GM13977 (cell line): ENCODE measurements around the gene FAM151B.
"Not testable (repeated sequence)": the region's sequence is repeated elsewhere in the genome, so short reads cannot be mapped to it uniquely, and the experiment has no call there.

Experiments
- DNase-seq: peaks from one replicate; pipeline ENCODE4 v3.0.0; 2012; ENCODE audit warnings: low spot score
- in situ Hi-C: fragments of 300-500 bp; cut with MboI; formaldehyde crosslinking; loops from one replicate; pipeline ENCODE4 v1.12.0; 2022; ENCODE audit warnings: low sequenced_read_pairs, low pct_unique_long_range_greater_than_20kb, mixed read lengths, inconsistent platforms; ENCODE audit not compliant: unreplicated experiment
- TF ChIP-seq, protein P1 (sequence below): IDR thresholded peaks from 2 replicates; pipeline ENCODE4 v1.5.1; 2012; ENCODE audit warnings: mild to moderate bottlenecking, control low read depth; ENCODE audit not compliant: insufficient read depth; ENCODE audit errors: extremely low read depth, missing control alignments

FAM151B gene

DNA sequence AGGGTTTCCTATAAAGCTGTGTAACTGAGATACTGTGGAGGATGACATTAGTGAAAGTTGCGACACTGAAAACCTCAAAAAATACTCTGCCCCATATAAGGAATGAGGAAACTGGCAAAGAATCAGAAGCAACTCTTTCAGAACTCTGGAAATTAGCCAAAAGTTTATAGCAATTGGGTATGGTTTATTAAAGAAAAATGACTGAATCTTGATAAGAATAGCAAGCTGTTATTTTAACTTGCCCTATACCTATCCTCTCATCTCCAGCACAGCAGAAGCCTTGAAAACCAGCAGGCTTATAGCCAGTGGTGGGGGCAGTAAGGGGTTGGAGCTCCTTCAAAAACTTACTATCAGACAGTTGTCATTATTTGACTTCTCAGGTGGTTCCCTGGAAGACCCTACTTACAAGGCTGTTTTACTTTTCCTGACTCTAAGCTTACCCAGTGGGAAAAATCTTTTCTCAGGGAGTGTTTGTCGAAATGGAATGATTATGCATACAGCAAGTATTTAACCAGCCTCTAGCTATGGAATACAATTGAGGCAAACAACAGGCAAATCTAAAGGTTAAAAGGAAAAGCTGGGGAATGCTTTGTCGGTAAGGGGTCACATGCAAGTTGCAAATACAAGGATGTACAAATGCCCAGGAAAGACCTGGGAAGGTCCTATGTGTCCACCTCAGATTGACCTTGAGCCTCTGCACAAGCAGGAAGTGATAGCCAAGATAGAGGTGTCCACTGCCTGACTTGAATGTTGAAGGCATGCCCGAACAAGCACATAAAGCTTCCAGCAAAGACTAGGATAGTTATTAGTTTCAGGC, 21.0 kb upstream of the FAM151B start:
- in situ Hi-C loops = no loop called here
- DNase-seq = no peak
- TF ChIP-seq, protein P1, sequence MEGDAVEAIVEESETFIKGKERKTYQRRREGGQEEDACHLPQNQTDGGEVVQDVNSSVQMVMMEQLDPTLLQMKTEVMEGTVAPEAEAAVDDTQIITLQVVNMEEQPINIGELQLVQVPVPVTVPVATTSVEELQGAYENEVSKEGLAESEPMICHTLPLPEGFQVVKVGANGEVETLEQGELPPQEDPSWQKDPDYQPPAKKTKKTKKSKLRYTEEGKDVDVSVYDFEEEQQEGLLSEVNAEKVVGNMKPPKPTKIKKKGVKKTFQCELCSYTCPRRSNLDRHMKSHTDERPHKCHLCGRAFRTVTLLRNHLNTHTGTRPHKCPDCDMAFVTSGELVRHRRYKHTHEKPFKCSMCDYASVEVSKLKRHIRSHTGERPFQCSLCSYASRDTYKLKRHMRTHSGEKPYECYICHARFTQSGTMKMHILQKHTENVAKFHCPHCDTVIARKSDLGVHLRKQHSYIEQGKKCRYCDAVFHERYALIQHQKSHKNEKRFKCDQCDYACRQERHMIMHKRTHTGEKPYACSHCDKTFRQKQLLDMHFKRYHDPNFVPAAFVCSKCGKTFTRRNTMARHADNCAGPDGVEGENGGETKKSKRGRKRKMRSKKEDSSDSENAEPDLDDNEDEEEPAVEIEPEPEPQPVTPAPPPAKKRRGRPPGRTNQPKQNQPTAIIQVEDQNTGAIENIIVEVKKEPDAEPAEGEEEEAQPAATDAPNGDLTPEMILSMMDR = no peak

DNA sequence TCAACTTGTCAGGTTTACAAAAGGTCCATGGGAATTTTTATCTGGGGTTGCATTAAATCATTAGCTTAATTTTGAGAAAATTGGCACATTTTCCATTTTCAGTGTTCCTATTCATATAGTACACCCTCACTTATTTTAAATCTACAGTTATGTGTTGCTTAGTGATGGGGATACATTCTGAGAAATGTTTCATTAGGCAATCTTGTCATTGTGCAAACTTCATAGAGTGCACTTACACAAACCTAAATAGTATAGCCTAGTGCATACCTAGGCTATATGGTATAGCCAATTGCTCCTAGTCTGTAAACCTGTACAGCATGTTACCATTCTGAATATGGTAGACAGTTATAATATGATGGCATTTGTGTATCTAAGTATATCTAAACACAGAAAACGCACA, 19.8 kb upstream of the FAM151B start:
- TF ChIP-seq, protein P1 = no peak
- in situ Hi-C loops = no loop called here

DNA sequence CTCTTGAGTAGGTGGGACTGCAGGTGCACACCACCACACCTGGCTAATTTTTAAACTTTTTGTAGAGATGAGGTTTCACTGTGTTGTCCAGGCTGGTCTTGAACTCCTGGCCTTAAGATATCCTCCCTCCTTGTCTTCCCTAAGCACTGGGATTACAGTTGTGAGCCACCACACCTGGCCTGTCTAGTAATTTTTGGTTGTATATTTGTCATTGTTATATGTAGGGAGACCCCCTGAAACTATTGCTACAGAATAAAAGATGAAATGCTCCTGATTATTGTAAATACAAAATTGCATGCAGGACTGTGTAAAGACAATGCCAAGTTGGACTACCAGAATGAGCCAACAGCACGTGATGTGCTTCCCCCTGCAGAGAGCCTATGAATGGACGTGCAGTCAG, 17.3 kb upstream of the FAM151B start:
- in situ Hi-C loops, DNase-seq: not testable (repeated sequence)

More for the DNA sequence above, 19.8 kb upstream of the FAM151B start:
- DNase-seq = no peak

DNA sequence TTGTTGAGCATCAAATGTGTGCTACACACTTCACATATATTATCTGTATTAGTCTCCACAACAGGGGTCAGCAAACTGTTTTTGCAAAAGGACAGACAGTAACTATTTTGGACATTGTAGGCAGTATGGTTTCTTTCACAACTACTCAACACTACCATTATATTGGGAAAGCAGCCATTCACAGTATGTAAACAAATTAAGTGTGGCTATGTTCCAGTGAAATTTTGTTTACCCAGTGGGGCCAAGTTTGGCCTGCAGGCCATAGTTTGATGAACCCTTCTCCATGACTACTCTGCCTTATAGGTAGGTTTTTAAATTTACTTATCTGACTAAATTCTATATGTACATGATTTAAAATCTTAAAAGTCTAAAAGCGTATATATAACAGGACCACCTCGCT, 13.0 kb upstream of the FAM151B start:
- no peak for DNase-seq
- in situ Hi-C loops = no loop called here
- TF ChIP-seq, protein P1 = no peak

DNA sequence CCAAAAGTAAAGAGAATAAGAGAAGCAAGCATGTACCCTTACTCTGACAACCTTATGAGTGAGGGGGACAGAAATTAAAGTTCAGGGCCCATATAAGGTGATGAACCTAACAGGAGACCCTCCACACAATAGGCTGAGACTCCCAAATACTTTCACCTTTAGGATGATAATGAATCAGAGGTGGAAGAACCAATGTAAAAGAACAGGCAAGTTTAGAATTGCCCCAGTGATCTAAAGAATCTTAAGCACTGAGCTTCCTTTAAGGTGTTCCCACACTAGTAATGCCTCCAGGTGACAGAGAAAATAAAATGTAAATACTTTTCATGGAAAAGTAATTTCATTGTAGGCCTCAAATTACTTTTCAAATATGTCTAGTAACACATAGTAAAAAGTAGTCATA, 8.2 kb upstream of the FAM151B start:
- TF ChIP-seq, protein P1 = no peak
- no peak for DNase-seq
- in situ Hi-C loops = loop anchor here (10.0 kb wide), 1 partner anchor 195 kb away; no protein-coding TSS in a partner anchor

DNA sequence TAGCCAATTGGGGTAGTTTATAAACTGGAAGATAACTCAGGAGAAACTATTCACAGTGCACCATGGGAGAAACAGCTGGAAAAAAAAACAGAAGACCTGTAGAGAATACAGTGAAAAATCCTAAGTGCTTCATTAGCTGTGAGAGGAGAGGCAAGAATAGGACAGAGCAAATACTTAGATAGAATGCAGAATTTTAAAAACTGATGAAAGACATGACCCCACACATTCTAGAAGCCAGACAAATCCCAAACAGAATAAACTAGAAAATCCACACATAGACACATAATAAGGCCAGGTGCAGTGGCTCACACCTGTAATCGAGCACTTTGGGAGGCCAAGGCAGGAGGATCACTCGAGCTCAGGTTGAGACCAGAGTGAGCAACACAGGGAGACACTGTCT, 7.5 kb upstream of the FAM151B start:
- TF ChIP-seq, protein P1 = no peak
- in situ Hi-C loops = loop anchor here (10.0 kb wide), 1 partner anchor 194 kb away; no protein-coding TSS in a partner anchor
- DNase-seq = no peak
